ENCODE data around the gene PPP1R16B.

Gene PPP1R16B

DNA sequence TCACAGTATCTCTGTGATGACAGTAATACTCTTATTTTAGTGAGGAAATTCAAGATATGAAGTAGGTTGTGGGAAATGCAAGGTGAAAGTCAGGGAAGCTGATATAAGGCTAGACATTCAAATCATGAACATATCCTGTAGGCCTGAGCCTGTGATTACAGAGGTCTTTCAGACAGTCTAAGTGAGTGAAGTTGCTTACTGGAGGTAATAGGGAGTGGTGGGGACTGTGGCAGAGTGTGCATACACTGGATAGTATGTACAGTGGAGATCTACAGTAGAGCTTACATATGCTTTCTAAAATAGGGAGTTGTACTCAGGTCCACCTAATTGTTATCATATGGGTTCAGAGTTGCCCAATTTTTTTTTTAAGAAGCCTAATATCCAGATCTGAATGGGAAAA is 159.8 kb downstream of the PPP1R16B start:
- no peak for DNase-seq (ENCODE audit: low spot score)

- no peak for DNase-seq (ENCODE audit: low spot score)
Measured at GRCh38 chr20:38968090-38968489, 162.6 kb downstream of the PPP1R16B start.

DNA sequence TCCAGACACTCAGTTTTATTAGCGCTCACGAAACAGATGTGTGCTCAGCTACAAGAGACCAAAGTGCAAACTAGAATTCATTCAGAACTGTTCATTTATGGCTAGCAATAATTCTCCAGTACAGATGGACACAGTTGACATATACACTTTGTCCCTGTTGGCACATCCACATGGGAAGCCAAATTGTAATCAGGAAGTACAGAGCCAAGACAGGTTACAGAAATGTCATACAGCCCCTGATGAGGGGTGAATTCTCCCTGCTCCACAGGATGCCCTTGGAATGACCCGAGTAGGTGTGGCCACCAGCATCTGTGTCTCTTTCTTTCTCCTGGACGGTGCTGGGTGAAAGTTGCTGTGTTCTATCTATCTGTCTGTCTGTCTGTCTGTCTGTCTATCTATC is 164.2 kb downstream of the PPP1R16B start:
- DNase-seq (ENCODE audit: low spot score), result no peak

DNA sequence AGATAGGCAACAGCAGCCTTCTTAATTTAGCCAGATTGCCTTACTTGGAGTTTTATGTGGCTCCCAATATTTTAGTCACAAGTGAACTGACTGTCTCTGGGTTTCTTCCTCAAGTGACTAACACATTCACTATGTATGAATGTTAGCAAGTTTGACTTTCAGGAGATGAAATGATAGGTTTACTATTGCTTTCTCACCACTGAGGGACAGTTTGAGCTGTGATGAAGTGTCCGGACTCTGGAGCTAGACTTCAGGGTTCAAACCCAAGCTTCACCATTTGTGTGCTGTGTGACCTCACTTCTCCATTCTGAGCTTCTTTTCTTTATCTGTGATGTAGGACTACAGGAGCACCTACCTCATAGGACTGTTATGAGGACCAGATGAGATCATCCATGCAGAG is 164.8 kb downstream of the PPP1R16B start:
- DNase-seq (ENCODE audit: low spot score), result peak; percentile 66

Data from RKO (cell line).